A549 (cell line): ENCODE results near the gene SOX6. TPM values are rescaled to one million over a fixed set of nuclear protein-coding genes. Genes with fewer than 3 reads are reported as not detected.

Experiments used
- ATAC-seq, 2 experiments: fragments of 200-7000 bp in 1 of 2; fragments of >200 bp in 1 of 2; cut with Nextera tagmentation in 1 of 2; cut with Tn5 transposase in 1 of 2; 3 replicates each; pipeline versions ENCODE4 v1.8.0 to v1.9.1; 2018 to 2020; ENCODE audit warnings: mild to moderate bottlenecking in 1 of 2, moderate library complexity in 1 of 2
- CTCF ChIA-PET: fragments of 300-600 bp; sonication (Branson Sonifier 250); formaldehyde crosslinking; extraction: SDS; loops from one replicate; lab custom pipeline; 2021; ENCODE audit warnings: antibody characterized with exemption, inconsistent platforms; lab: Yijun Ruan, JAX
- POLR2A ChIA-PET: fragments of 350-600 bp; formaldehyde crosslinking; extraction: SDS; loops from one replicate; lab custom pipeline; 2021; ENCODE audit warnings: antibody characterized with exemption, inconsistent platforms; lab: Yijun Ruan, JAX
- DNase-seq, 2 experiments: peaks; one replicate each; pipeline versions ENCODE4 v3.0.0 to v3.0.0-alpha.2; 2011 to 2016; ENCODE audit warnings: low read depth in 1 of 2, low spot score in 1 of 2
- FAIRE-seq: peaks from 2 replicates; lab custom pipeline; 2011; peaks lifted over from hg19 to GRCh38; lab: Jason Lieb, UNC
- H3K27ac ChIP-seq, 2 experiments: fragments of >200 bp; sonication (Bioruptor Twin); formaldehyde crosslinking; 3 replicates each; pipeline ENCODE4 v1.5.1; 2016 to 2017
- H3K4me1 ChIP-seq: fragments of >200 bp; sonication (Bioruptor Twin); formaldehyde crosslinking; 3 replicates; pipeline ENCODE4 v1.6.1; 2016
- H3K4me2 ChIP-seq: fragments of >200 bp; sonication (Bioruptor Twin); formaldehyde crosslinking; 3 replicates; pipeline ENCODE4 v1.6.1; 2016
- H3K4me3 ChIP-seq: fragments of >200 bp; sonication (Bioruptor Twin); formaldehyde crosslinking; 3 replicates; pipeline ENCODE4 v1.5.1; 2016
- H3K9me3 ChIP-seq: fragments of >200 bp; sonication (Bioruptor Twin); formaldehyde crosslinking; 3 replicates; pipeline ENCODE4 v1.6.1; 2016
- ATOH8 ChIP-seq: fragments of 250-450 bp; sonication (Bioruptor Pico); IDR thresholded peaks from 2 replicates; pipeline ENCODE4 v1.5.0; 2020; ENCODE audit warnings: low read depth, mild to moderate bottlenecking, moderate library complexity
- BHLHE40 ChIP-seq: IDR thresholded peaks from 2 replicates; pipeline ENCODE4 v1.6.1; 2012; ENCODE audit warnings: low read depth, low read length, inconsistent platforms
- CBX8 ChIP-seq: fragments of 200-600 bp; sonication (generic); IDR thresholded peaks from 2 replicates; pipeline ENCODE4 v1.6.1; 2016
- CEBPB ChIP-seq, 2 experiments: fragments of >200 bp in 1 of 2; sonication (Bioruptor Twin) in 1 of 2; formaldehyde crosslinking in 1 of 2; IDR thresholded peaks; 2 replicates each; pipeline ENCODE4 v1.6.1; 2012 to 2016
- CHD2 ChIP-seq: fragments of 150-350 bp; IDR thresholded peaks from 2 replicates; pipeline ENCODE4 v1.6.1; 2014; ENCODE audit warnings: low read length; ENCODE audit not compliant: partially characterized antibody
- CTCF ChIP-seq: fragments of >200 bp; sonication (Bioruptor Twin); formaldehyde crosslinking; IDR thresholded peaks from 3 replicates; pipeline ENCODE4 v1.5.1; 2016
- E2F6 ChIP-seq: IDR thresholded peaks from 2 replicates; pipeline ENCODE4 v1.6.1; 2012; ENCODE audit warnings: low read depth, borderline replicate concordance
- EHMT2 ChIP-seq: fragments of 200-600 bp; sonication (generic); IDR thresholded peaks from 2 replicates; pipeline ENCODE4 v1.6.1; 2016; ENCODE audit warnings: antibody characterized with exemption, low read depth, mild to moderate bottlenecking, moderate library complexity
- EP300 ChIP-seq, 2 experiments: fragments of >200 bp; sonication (Bioruptor Twin); formaldehyde crosslinking; IDR thresholded peaks; 2 replicates in 1 of 2; 3 replicates in 1 of 2; pipeline ENCODE4 v1.6.1; 2016 to 2017
- ESRRA ChIP-seq: fragments of 150-350 bp; IDR thresholded peaks from 2 replicates; pipeline ENCODE4 v1.6.1; 2014; ENCODE audit warnings: mild to moderate bottlenecking, low read length, borderline replicate concordance
- FOSL2 ChIP-seq, 2 experiments: fragments of 450-650 bp in 1 of 2; fragments of >200 bp in 1 of 2; sonication (Bioruptor Twin) in 1 of 2; formaldehyde crosslinking; IDR thresholded peaks; 2 replicates each; pipeline versions ENCODE4 v1.5.0 to v1.6.1; 2016 to 2020; ENCODE audit warnings: mild to moderate bottlenecking in 1 of 2, moderate library complexity in 1 of 2
- HES2 ChIP-seq: fragments of >200 bp; sonication (Bioruptor Twin); formaldehyde crosslinking; IDR thresholded peaks from 2 replicates; pipeline ENCODE4 v1.6.1; 2016
- HOXB13 ChIP-seq: fragments of 250-450 bp; sonication (Bioruptor Pico); IDR thresholded peaks from 2 replicates; pipeline ENCODE4 v1.5.0; 2020; ENCODE audit warnings: low read depth, mild to moderate bottlenecking, moderate library complexity
- HOXB5 ChIP-seq: fragments of 250-450 bp; sonication (Bioruptor Pico); IDR thresholded peaks from 2 replicates; pipeline ENCODE4 v1.5.0; 2020; ENCODE audit warnings: mild to moderate bottlenecking, moderate library complexity
- MAFK ChIP-seq: fragments of 450-650 bp; IDR thresholded peaks from 2 replicates; pipeline ENCODE4 v1.6.1; 2014; ENCODE audit not compliant: partially characterized antibody
- MAZ ChIP-seq: fragments of 150-350 bp; IDR thresholded peaks from 2 replicates; pipeline ENCODE4 v1.6.1; 2014; ENCODE audit warnings: antibody characterized with exemption, low read depth, low read length, borderline replicate concordance
- MYC ChIP-seq: IDR thresholded peaks from 2 replicates; pipeline ENCODE4 v1.6.1; 2012; ENCODE audit warnings: mild to moderate bottlenecking, inconsistent platforms, low read length, improper control_type of control experiment, borderline replicate concordance
- NFE2L2 ChIP-seq: fragments of 150-350 bp; conservative IDR thresholded peaks from 2 replicates; pipeline ENCODE4 v1.6.1; 2014; ENCODE audit warnings: low read length
- PHF8 ChIP-seq: fragments of 200-600 bp; sonication (generic); IDR thresholded peaks from 2 replicates; pipeline ENCODE4 v1.6.1; 2016; ENCODE audit warnings: low read depth, mild to moderate bottlenecking, antibody characterized with exemption, moderate library complexity, borderline replicate concordance
- POLR2AphosphoS2 ChIP-seq: conservative IDR thresholded peaks from 2 replicates; pipeline ENCODE4 v1.6.1; 2012; ENCODE audit warnings: low read length, improper control_type of control experiment, inconsistent platforms
- RAD21 ChIP-seq, 2 experiments: fragments of >200 bp in 1 of 2; sonication (Bioruptor Twin) in 1 of 2; formaldehyde crosslinking in 1 of 2; IDR thresholded peaks in 1 of 2; conservative IDR thresholded peaks in 1 of 2; 2 replicates in 1 of 2; 3 replicates in 1 of 2; pipeline ENCODE4 v1.6.1; 2012 to 2018; ENCODE audit warnings: inconsistent platforms in 1 of 2
- RARB ChIP-seq: fragments of 250-450 bp; sonication (Bioruptor Pico); IDR thresholded peaks from 2 replicates; pipeline ENCODE4 v1.8.0; 2021; ENCODE audit warnings: mild to moderate bottlenecking, moderate library complexity
- SREBF2 ChIP-seq: fragments of 450-650 bp; IDR thresholded peaks from 2 replicates; pipeline ENCODE4 v1.6.1; 2014; ENCODE audit warnings: mild to moderate bottlenecking, moderate library complexity
- TFCP2L1 ChIP-seq: fragments of 250-450 bp; sonication (Bioruptor Pico); IDR thresholded peaks from 2 replicates; pipeline ENCODE4 v1.5.0; 2021; ENCODE audit warnings: mild to moderate bottlenecking
- TP53 ChIP-seq: fragments of 250-450 bp; sonication (Bioruptor Pico); IDR thresholded peaks from 2 replicates; pipeline ENCODE4 v1.5.0; 2021; ENCODE audit warnings: mild to moderate bottlenecking, moderate library complexity
- ZFP36 ChIP-seq: fragments of 450-650 bp; IDR thresholded peaks from 2 replicates; pipeline ENCODE4 v1.6.1; 2014; ENCODE audit warnings: borderline replicate concordance; ENCODE audit not compliant: partially characterized antibody
- ZNF302 ChIP-seq: fragments of 250-450 bp; sonication (Bioruptor Pico); IDR thresholded peaks from 2 replicates; pipeline ENCODE4 v1.9.0; 2021; ENCODE audit warnings: inconsistent platforms, mild to moderate bottlenecking, moderate library complexity
- WGBS: methylation state at CpG from one replicate; pipeline ENCODE4 v1.1.6; 2017; ENCODE audit errors: missing lambda C conversion rate; 5-methylcytosine and 5-hydroxymethylcytosine counted together
- polyA plus RNA-seq, 4 experiments: library from polyadenylated mRNA; depleted of rRNA in 3 of 4; stranded (reverse); fragments of >200 nt; fragmentation: RNase III in 1 of 4; extraction: RNeasy Plus Mini Kit Qiagen cat#74134 plus additional on column Dnase treatment in 1 of 4; gene quantifications; 2 replicates in 3 of 4; 3 replicates in 1 of 4; pipeline ENCODE4 v1.2.3, GENCODE V29; 2011 to 2017

SOX6 gene
- polyA plus RNA-seq, 2 of the 4 experiments (the other 2 are of a cell fraction), result 0.18 TPM; not detected in 1

GRCh38 chr11:16125796-16126195 is 230.6 kb downstream of the SOX6 start:
- no peak overlapping the region for H3K4me2 ChIP-seq
- ChIA-PET POLR2A (no interaction called here), CTCF (interaction anchor here (1.2 kb wide), 1 partner anchor 14 kb away, joined by 4 read pairs; no protein-coding TSS in a partner anchor)
- TF ChIP-seq TFCP2L1 (no peak), HES2 (no peak), BHLHE40 (no peak), EP300 (IDR thresholded peaks at IDR 0.05) (no peak), CTCF (no peak), E2F6 (no peak), RAD21 (conservative IDR thresholded peaks at IDR 0.05 in 1 of 2, IDR thresholded peaks at IDR 0.05 in 1 of 2) (no peak), CBX8 (no peak), ESRRA (no peak), ZFP36 (no peak), EHMT2 (no peak), MAFK (no peak)
- ATAC-seq (no peak), DNase-seq (no peak), FAIRE-seq (no peak)
- H3K9me3 ChIP-seq, result no peaks in the 10 kb centered on the region
- no peaks in the 10 kb centered on the region for H3K4me1 ChIP-seq
- H3K27ac ChIP-seq, result no peak overlapping the region
- H3K4me3 ChIP-seq, result no peak overlapping the region

GRCh38 chr11:16124390-16124789 is 232.0 kb downstream of the SOX6 start:
- POLR2A ChIA-PET, result no interaction called here
- no peak for DNase-seq
- CTCF ChIA-PET, result interaction anchor here (0.7 kb wide), 1 partner anchor 563 kb away, joined by 3 read pairs; no protein-coding TSS in a partner anchor
- ATAC-seq, result no peak
- no peaks in the 10 kb centered on the region for H3K4me1 ChIP-seq
- H3K9me3 ChIP-seq, result no peaks in the 10 kb centered on the region
- no peak overlapping the region for H3K4me2 ChIP-seq
- WGBS, result 36% methylated on average over 3 of the region's 3 CpGs
- H3K27ac ChIP-seq, result no peak overlapping the region
- TF ChIP-seq NFE2L2, result no peak
- no peak for TF ChIP-seq HOXB13 (CRISPR knock-in tag)
- no peak for TF ChIP-seq PHF8
- TF ChIP-seq HES2, result no peak
- no peak for TF ChIP-seq CHD2
- no peak overlapping the region for H3K4me3 ChIP-seq
- no peak for FAIRE-seq

- CTCF ChIA-PET, result no interaction called here
- FAIRE-seq (no peak), DNase-seq (no peak), ATAC-seq (no peak)
- TF ChIP-seq RARB (CRISPR knock-in tag), result no peak
- H3K4me1 ChIP-seq, result no peaks in the 10 kb centered on the region
- H3K9me3 ChIP-seq, result no peaks in the 10 kb centered on the region
- POLR2A ChIA-PET, result no interaction called here
- H3K27ac ChIP-seq, result no peak overlapping the region
- WGBS, result 9% methylated on average over 1 of the region's 1 CpG
- H3K4me2 ChIP-seq, result no peak overlapping the region
- no peak overlapping the region for H3K4me3 ChIP-seq
Observed at GRCh38 chr11:16121853-16122252, 234.5 kb downstream of the SOX6 start.

- ChIA-PET POLR2A (no interaction called here), CTCF (no interaction called here)
- H3K27ac ChIP-seq, result no peak overlapping the region
- H3K4me3 ChIP-seq, result no peak overlapping the region
- ATAC-seq, result no peak
- no peak for FAIRE-seq
- TF ChIP-seq MAFK (no peak), FOSL2 (IDR thresholded peaks at IDR 0.05) (no peak), FOSL2 (CRISPR knock-in tag; IDR thresholded peaks at IDR 0.05) (no peak), HOXB5 (CRISPR knock-in tag) (no peak), HES2 (no peak), MYC (no peak), NFE2L2 (no peak), ATOH8 (CRISPR knock-in tag) (no peak), POLR2AphosphoS2 (no peak), TP53 (no peak), BHLHE40 (no peak), SREBF2 (no peak), ZNF302 (no peak), CEBPB (IDR thresholded peaks at IDR 0.05) (no peak), MAZ (no peak)
- no peaks in the 10 kb centered on the region for H3K9me3 ChIP-seq
- no peak overlapping the region for H3K4me2 ChIP-seq
- no peaks in the 10 kb centered on the region for H3K4me1 ChIP-seq
- DNase-seq, result no peak
Observed at GRCh38 chr11:16120008-16120407, 236.3 kb downstream of the SOX6 start.
